HFFc6 (cell line): ENCODE data around the gene COL1A2. TPM values are rescaled to one million over a fixed set of nuclear protein-coding genes. Genes with fewer than 3 reads are reported as not detected.

Experiments
- DNase-seq: peaks from one replicate; pipeline ENCODE4 v3.0.0-alpha.2; 2018
- H3K27ac Mint-ChIP-seq: 2 replicates; pipeline ENCODE4 v1.8.0; 2020; ENCODE audit warnings: mild to moderate bottlenecking, mixed read lengths
- H3K27me3 Mint-ChIP-seq: 2 replicates; pipeline ENCODE4 v1.8.0; 2021; ENCODE audit warnings: mild to moderate bottlenecking, moderate library complexity, mixed read lengths; ENCODE audit not compliant: insufficient read depth
- H3K36me3 Mint-ChIP-seq: 2 replicates; pipeline ENCODE4 v1.8.0; 2021; ENCODE audit warnings: low read depth, mixed read lengths
- H3K4me1 Mint-ChIP-seq: 2 replicates; pipeline ENCODE4 v1.8.0; 2020; ENCODE audit warnings: low read depth, mixed read lengths
- H3K4me3 Mint-ChIP-seq: 2 replicates; pipeline ENCODE4 v1.8.0; 2020; ENCODE audit warnings: mild to moderate bottlenecking, moderate library complexity, mixed read lengths
- H3K9me3 Mint-ChIP-seq: 2 replicates; pipeline ENCODE4 v1.8.0; 2020; ENCODE audit warnings: mild to moderate bottlenecking, mixed read lengths
- total RNA-seq, 6 experiments: library from RNA; stranded (reverse); fragmentation: NEBNext Ultra II Directional; extraction: Animal tissue kit (Norgen Biotek cat#: 25700); gene quantifications; 2 replicates in 1 of 6; 3 replicates in 5 of 6; pipeline ENCODE4 v1.2.3, GENCODE V29; 2021
- TF ChIP-seq, protein P1 (sequence below): fragments of 200-600 bp; sonication (generic); IDR thresholded peaks from 2 replicates; pipeline ENCODE4 v1.5.0; 2021; ENCODE audit warnings: antibody characterized with exemption, mild to moderate bottlenecking

Gene COL1A2
- total RNA-seq, 6 experiments from 2014 or later = 3,728 to 6,317 (median 3,918) TPM

DNA sequence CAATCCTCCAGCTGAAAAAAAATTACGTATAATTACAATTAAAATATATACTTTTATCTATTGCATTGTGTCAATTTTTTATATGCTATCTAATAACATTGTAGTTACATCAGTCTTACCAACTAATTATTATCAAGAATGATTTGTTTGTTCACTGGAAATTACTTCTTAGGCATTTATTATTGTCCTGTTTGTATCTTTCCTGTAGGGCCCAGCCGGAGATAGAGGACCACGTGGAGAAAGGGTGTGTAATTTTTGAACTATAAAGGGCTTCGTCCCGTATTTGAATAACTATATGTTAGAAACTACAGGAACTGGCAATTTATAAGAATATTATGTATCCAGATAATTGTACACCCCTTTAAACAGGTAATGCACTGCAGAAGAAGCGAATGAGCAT, 4.1 kb downstream of the COL1A2 start:
- peaks cover 16% of the 10 kb centered on the region for H3K9me3 Mint-ChIP-seq
- H3K36me3 Mint-ChIP-seq = peaks cover 86% of the 10 kb centered on the region
- TF ChIP-seq, protein P1, sequence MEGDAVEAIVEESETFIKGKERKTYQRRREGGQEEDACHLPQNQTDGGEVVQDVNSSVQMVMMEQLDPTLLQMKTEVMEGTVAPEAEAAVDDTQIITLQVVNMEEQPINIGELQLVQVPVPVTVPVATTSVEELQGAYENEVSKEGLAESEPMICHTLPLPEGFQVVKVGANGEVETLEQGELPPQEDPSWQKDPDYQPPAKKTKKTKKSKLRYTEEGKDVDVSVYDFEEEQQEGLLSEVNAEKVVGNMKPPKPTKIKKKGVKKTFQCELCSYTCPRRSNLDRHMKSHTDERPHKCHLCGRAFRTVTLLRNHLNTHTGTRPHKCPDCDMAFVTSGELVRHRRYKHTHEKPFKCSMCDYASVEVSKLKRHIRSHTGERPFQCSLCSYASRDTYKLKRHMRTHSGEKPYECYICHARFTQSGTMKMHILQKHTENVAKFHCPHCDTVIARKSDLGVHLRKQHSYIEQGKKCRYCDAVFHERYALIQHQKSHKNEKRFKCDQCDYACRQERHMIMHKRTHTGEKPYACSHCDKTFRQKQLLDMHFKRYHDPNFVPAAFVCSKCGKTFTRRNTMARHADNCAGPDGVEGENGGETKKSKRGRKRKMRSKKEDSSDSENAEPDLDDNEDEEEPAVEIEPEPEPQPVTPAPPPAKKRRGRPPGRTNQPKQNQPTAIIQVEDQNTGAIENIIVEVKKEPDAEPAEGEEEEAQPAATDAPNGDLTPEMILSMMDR = no peak
- DNase-seq = no peak
- H3K4me3 Mint-ChIP-seq = peak overlapping the region; percentile 100
- peaks cover 59% of the 10 kb centered on the region for H3K4me1 Mint-ChIP-seq
- peaks cover 29% of the 10 kb centered on the region for H3K27me3 Mint-ChIP-seq
- peak overlapping the region; percentile 90 for H3K27ac Mint-ChIP-seq

DNA sequence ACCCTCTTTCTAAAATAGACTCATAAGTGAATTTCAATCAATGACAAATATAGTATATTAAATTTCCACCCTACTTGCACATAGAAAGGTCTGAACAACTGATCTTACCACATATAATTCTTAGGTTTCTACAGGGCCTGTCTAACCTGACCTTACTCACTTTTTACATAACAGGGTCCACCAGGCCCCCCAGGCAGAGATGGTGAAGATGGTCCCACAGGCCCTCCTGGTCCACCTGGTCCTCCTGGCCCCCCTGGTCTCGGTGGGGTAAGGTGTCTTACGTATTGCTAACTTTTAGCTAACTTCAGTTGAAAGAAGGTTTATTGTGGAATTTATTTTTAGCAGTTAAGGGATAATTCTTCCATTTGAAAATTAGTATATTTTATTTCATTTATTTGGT, 5.3 kb downstream of the COL1A2 start:
- Mint-ChIP-seq H3K27ac (peak overlapping the region; percentile 90), H3K9me3 (peaks cover 13% of the 10 kb centered on the region), H3K36me3 (peaks cover 94% of the 10 kb centered on the region), H3K4me3 (peak overlapping the region; percentile 100), H3K27me3 (peaks cover 26% of the 10 kb centered on the region), H3K4me1 (peaks cover 65% of the 10 kb centered on the region)
- TF ChIP-seq, protein P1 = no peak
- DNase-seq = no peak

DNA sequence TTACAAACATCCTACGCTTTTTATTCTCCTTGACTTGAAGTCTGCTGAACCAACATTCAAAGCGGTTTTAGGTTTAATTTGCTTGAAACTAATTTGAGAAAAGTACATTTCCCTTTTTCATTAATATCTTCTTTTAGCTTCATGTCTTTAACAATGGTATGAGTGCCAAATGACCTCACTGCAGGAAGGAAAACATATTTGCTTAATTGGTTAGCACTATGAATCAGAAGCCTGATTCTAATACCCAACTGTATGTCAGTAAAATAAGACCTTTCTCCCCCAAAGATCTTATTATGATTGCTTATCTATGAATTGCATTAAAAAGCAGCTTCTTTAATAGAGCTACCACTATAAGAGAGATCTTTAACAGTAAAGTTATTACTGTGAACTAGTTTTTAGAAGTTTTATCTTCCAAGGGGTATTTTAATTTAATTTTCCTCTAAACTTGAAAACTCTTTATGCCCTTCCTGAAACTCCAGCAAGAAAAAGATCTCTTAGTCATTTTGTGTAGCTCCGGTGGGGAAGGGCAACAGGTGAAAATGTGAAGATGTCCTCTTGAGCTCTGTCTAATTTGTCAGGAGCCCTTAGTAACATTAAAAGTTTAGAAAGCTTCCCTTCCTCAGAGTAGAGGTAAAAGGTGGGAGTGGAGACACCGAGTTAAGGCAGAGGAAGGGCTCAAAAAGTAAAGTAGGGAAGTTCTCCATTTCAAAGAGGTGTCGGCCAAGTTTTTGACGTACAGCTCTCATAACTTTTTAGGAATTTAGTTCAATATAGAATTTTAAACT, 6.1 kb downstream of the COL1A2 start:
- TF ChIP-seq, protein P1 = no peak
- H3K4me3 Mint-ChIP-seq = peak overlapping the region; percentile 100
- peaks cover 73% of the 10 kb centered on the region for H3K4me1 Mint-ChIP-seq
- H3K9me3 Mint-ChIP-seq = peaks cover 4% of the 10 kb centered on the region
- peaks cover 19% of the 10 kb centered on the region for H3K27me3 Mint-ChIP-seq
- H3K36me3 Mint-ChIP-seq = peaks cover 94% of the 10 kb centered on the region
- peak overlapping the region; percentile 90 for H3K27ac Mint-ChIP-seq
- no peak for DNase-seq

DNA sequence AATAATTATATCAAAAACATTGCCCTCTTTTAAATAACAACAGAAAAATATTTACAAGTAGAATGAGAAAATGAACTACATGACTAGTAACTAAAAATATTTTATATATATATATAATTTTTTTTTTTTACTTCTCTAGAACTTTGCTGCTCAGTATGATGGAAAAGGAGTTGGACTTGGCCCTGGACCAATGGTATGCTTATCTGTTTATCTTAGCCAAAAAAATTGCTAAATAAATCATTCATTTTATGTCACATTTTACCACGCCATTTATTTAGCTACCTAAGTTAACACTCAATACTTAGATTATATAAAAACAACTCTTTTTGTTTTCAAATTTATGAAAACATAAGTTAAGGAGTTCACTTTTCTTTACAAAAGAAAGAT, 6.7 kb downstream of the COL1A2 start:
- H3K4me3 Mint-ChIP-seq = peak overlapping the region; percentile 100
- no peak for DNase-seq
- TF ChIP-seq, protein P1 = no peak
- H3K4me1 Mint-ChIP-seq = peaks cover 79% of the 10 kb centered on the region
- peak overlapping the region; percentile 90 for H3K27ac Mint-ChIP-seq
- H3K9me3 Mint-ChIP-seq = no peaks in the 10 kb centered on the region; the same call in 1 of the 2 replicates
- peaks cover 14% of the 10 kb centered on the region for H3K27me3 Mint-ChIP-seq
- H3K36me3 Mint-ChIP-seq = peaks cover 94% of the 10 kb centered on the region

DNA sequence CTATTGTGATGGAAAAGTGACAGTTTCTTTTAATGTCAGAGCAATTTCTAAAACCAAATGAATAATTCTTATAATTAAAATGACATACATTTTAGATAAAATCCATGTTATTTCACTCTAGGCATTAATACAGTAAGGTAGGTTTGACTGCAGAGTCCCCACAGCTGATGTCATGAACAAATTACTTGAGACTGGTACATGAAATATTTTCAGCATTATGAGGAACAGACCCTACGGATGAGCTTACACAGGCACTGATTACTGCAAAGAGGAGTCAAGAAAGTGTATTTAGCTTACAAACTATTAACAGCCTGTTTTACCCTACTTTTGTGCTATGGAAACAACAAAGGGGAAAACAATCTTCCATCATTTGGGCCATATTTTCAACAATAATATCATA, 8.9 kb downstream of the COL1A2 start:
- Mint-ChIP-seq H3K27ac (peak overlapping the region; percentile 90), H3K36me3 (peaks cover 94% of the 10 kb centered on the region)
- no peak for DNase-seq

More for the DNA sequence above, 8.9 kb downstream of the COL1A2 start:
- Mint-ChIP-seq H3K9me3 (no peaks in the 10 kb centered on the region), H3K4me3 (peak overlapping the region; percentile 76), H3K27me3 (peaks cover 9% of the 10 kb centered on the region), H3K4me1 (peaks cover 100% of the 10 kb centered on the region)
- TF ChIP-seq, protein P1 = no peak
